HepG2 (cell line): Measurements from ENCODE around the gene NUP214. TPM values are rescaled to one million over a fixed set of nuclear protein-coding genes. Genes with fewer than 3 reads are reported as not detected.

ENCODE experiments used
- ATAC-seq: fragments of 200-7000 bp; cut with Tn5 transposase; 3 replicates; pipeline ENCODE4 v1.9.1; 2020; ENCODE audit warnings: mild to moderate bottlenecking, moderate library complexity
- BruUV-seq: library from RNA; stranded (reverse); fragments of 400-500 nt; replicated peaks from 2 replicates; lab custom pipeline; 2021; lab: Mats Ljungman, UMichigan
- CTCF ChIA-PET: fragments of 300-600 bp; formaldehyde crosslinking; extraction: SDS; loops from one replicate; lab custom pipeline; 2021; ENCODE audit warnings: low total read pairs, inconsistent platforms, low intra/inter-chr PET ratio; lab: Yijun Ruan, JAX
- POLR2A ChIA-PET: fragments of 350-600 bp; sonication (Branson Sonifier 250); formaldehyde crosslinking; loops from one replicate; lab custom pipeline; 2020; ENCODE audit warnings: antibody characterized with exemption, inconsistent platforms; lab: Yijun Ruan, JAX
- DNase-seq: peaks from one replicate; pipeline ENCODE4 v3.0.0-alpha.2; 2015; ENCODE audit warnings: low spot score
- FAIRE-seq: peaks from 3 replicates; lab custom pipeline; 2011; peaks lifted over from hg19 to GRCh38; lab: Jason Lieb, UNC
- H2AFZ ChIP-seq: one replicate; pipeline ENCODE4 v1.6.1; 2011; ENCODE audit warnings: low read length, inconsistent platforms
- H3K27ac ChIP-seq: fragments of 300-600 bp; 3 replicates; pipeline ENCODE4 v1.8.0; 2011; ENCODE audit warnings: mixed run types, mild to moderate bottlenecking, mixed read lengths, low read length, inconsistent platforms; ENCODE audit not compliant: insufficient read depth; ENCODE audit errors: extremely low read length
- H3K27me3 ChIP-seq, 2 experiments: fragments of 200-600 bp in 1 of 2; 2 replicates in 1 of 2; 3 replicates in 1 of 2; pipeline versions ENCODE4 v1.6.0 to v1.8.0; 2011; ENCODE audit warnings: low read length in 2 of 2, mild to moderate bottlenecking in 2 of 2, moderate library complexity in 2 of 2, inconsistent platforms in 1 of 2; ENCODE audit not compliant: insufficient read depth in 2 of 2, control insufficient read depth in 1 of 2
- H3K36me3 ChIP-seq, 2 experiments: fragments of 200-600 bp in 1 of 2; replicated peaks in 1 of 2; 2 replicates in 1 of 2; 3 replicates in 1 of 2; pipeline versions ENCODE4 v1.5.1 to v1.8.0; 2011; ENCODE audit warnings: low read length in 2 of 2, inconsistent platforms in 1 of 2; ENCODE audit not compliant: insufficient read depth in 2 of 2, control insufficient read depth in 1 of 2
- H3K4me1 ChIP-seq: 2 replicates; pipeline ENCODE4 v1.5.1; 2012; ENCODE audit warnings: low read length, inconsistent platforms; ENCODE audit not compliant: insufficient read depth
- H3K4me2 ChIP-seq: 2 replicates; pipeline ENCODE4 v1.6.0; 2011; ENCODE audit warnings: low read depth, low read length, inconsistent platforms
- H3K4me3 ChIP-seq, 3 experiments: fragments of 200-600 bp in 1 of 3; sonication (generic), shearing (Covaris generic) in 1 of 3; replicated peaks in 1 of 3; 2 replicates each; pipeline ENCODE4 v1.5.1; 2011 to 2016; ENCODE audit warnings: low read length in 3 of 3, inconsistent platforms in 2 of 3, low read depth in 2 of 3, mild to moderate bottlenecking in 2 of 3, control low read depth in 1 of 3, mixed read lengths in 1 of 3; ENCODE audit not compliant: insufficient read depth in 1 of 3
- H3K79me2 ChIP-seq: one replicate; pipeline ENCODE4 v1.6.1; 2011; ENCODE audit warnings: low read length, inconsistent platforms; ENCODE audit not compliant: insufficient read depth
- H3K9ac ChIP-seq: 2 replicates; pipeline ENCODE4 v1.6.0; 2011; ENCODE audit warnings: mild to moderate bottlenecking, low read depth, low read length, inconsistent platforms; ENCODE audit not compliant: insufficient read depth
- H3K9me3 ChIP-seq: 2 replicates; pipeline ENCODE4 v1.5.1; 2012; ENCODE audit warnings: mild to moderate bottlenecking, low read length
- H4K20me1 ChIP-seq: 2 replicates; pipeline ENCODE4 v1.6.0; 2011; ENCODE audit warnings: inconsistent platforms, mild to moderate bottlenecking, low read length, moderate library complexity; ENCODE audit not compliant: insufficient read depth
- AHR ChIP-seq: IDR thresholded peaks from 2 replicates; pipeline ENCODE4 v1.6.1; 2018; ENCODE audit warnings: missing genetic modification reagents, missing compliant biosample characterization
- ARNT2 ChIP-seq: sonication (generic); formaldehyde crosslinking; IDR thresholded peaks from 2 replicates; pipeline ENCODE4 v1.8.0; 2022; ENCODE audit warnings: mild to moderate bottlenecking, low read depth, missing genetic modification reagents, moderate library complexity
- BATF2 ChIP-seq: sonication (generic); formaldehyde crosslinking; IDR thresholded peaks from 2 replicates; pipeline ENCODE4 v1.8.0; 2022; ENCODE audit warnings: mild to moderate bottlenecking, missing genetic modification reagents, moderate library complexity
- ESRRA ChIP-seq: sonication (generic); formaldehyde crosslinking; IDR thresholded peaks from 2 replicates; pipeline ENCODE4 v1.5.1; 2020; ENCODE audit warnings: mild to moderate bottlenecking, low read depth, missing genetic modification reagents
- GZF1 ChIP-seq: sonication (generic); formaldehyde crosslinking; IDR thresholded peaks from 2 replicates; pipeline ENCODE4 v1.5.1; 2020; ENCODE audit warnings: mild to moderate bottlenecking, missing genetic modification reagents
- NFIB ChIP-seq: sonication (generic); formaldehyde crosslinking; IDR thresholded peaks from 2 replicates; pipeline ENCODE4 v1.9.0; 2021; ENCODE audit warnings: missing genetic modification reagents, mild to moderate bottlenecking, borderline replicate concordance
- NONO ChIP-seq, 2 experiments: fragments of 450-650 bp in 1 of 2; sonication (generic) in 1 of 2; formaldehyde crosslinking in 1 of 2; IDR thresholded peaks in 1 of 2; conservative IDR thresholded peaks in 1 of 2; 2 replicates each; pipeline versions ENCODE4 v1.6.1 to v1.8.0; 2017 to 2022; ENCODE audit warnings: mild to moderate bottlenecking in 1 of 2, missing genetic modification reagents in 1 of 2, moderate library complexity in 1 of 2
- RAD21 ChIP-seq: fragments of 450-650 bp; formaldehyde crosslinking; IDR thresholded peaks from 2 replicates; pipeline ENCODE4 v1.5.0; 2020; ENCODE audit warnings: mild to moderate bottlenecking
- ZNF574 ChIP-seq: sonication (generic); formaldehyde crosslinking; IDR thresholded peaks from 2 replicates; pipeline ENCODE4 v1.4.0; 2020; ENCODE audit warnings: missing genetic modification reagents
- ZNF687 ChIP-seq: sonication (generic); formaldehyde crosslinking; IDR thresholded peaks from 2 replicates; pipeline ENCODE4 v1.5.1; 2020; ENCODE audit warnings: mild to moderate bottlenecking, missing genetic modification reagents, moderate library complexity
- ZNF777 ChIP-seq: sonication (generic); formaldehyde crosslinking; IDR thresholded peaks from 2 replicates; pipeline ENCODE4 v1.4.0; 2020; ENCODE audit warnings: missing genetic modification reagents
- ZNF800 ChIP-seq: sonication (generic); formaldehyde crosslinking; IDR thresholded peaks from 2 replicates; pipeline ENCODE4 v1.4.0; 2020; ENCODE audit warnings: missing genetic modification reagents
- WGBS: methylation state at CpG from one replicate; pipeline ENCODE4 v1.1.6; 2017; ENCODE audit warnings: low lambda C conversion rate; 5-methylcytosine and 5-hydroxymethylcytosine counted together
- in situ Hi-C: cut with HindIII; loops from 2 replicates; pipeline ENCODE4 v1.10.0; 2017; ENCODE audit warnings: low pct_unique_long_range_greater_than_20kb; ENCODE audit not compliant: extremely low pct_ligation_motif_present
- intact Hi-C: fragments of 100-400 bp; cut with micrococcal nuclease; formaldehyde crosslinking; loops from one replicate; pipeline ENCODE4 v1.10.0; 2022; ENCODE audit not compliant: unreplicated experiment
- polyA plus RNA-seq, 8 experiments: library from polyadenylated mRNA; depleted of rRNA in 3 of 8; stranded (reverse) in 7 of 8; unstranded in 1 of 8; fragments of >200 nt; fragmentation: Illumina TruSeq in 4 of 8; extraction: Trizol in 4 of 8; gene quantifications; 2 replicates each; pipeline versions ENCODE4 v1.2.1 to v1.2.3, GENCODE V29; 2011 to 2016; ENCODE audit warnings: low read depth in 4 of 8, missing spikeins in 1 of 8, mixed read lengths in 1 of 8; ENCODE audit not compliant: insufficient read depth in 1 of 8
- total RNA-seq, 5 experiments: library from RNA; depleted of rRNA; stranded (reverse); fragments of >200 nt; fragmentation: Illumina TruSeq; extraction: Trizol; gene quantifications; 2 replicates each; pipeline ENCODE4 v1.2.3, GENCODE V29; 2016; ENCODE audit warnings: low read depth in 1 of 5

NUP214 gene
- total and polyA plus RNA-seq, 2 of the 13 experiments (the other 11 are each of a cell fraction or from before 2014, with no cell fraction given): 8.4 to 16.0 TPM

GRCh38 chr9:131277287-131277909 is 152.0 kb downstream of the NUP214 start:
- TF ChIP-seq ARNT2 (CRISPR knock-in tag): peak; percentile 66; the same call in 1 of the 2 replicates
- no peak for TF ChIP-seq ZNF687 (CRISPR knock-in tag)
- TF ChIP-seq AHR (CRISPR knock-in tag): no peak
- peak; percentile 90 for TF ChIP-seq ZNF777 (CRISPR knock-in tag)
- TF ChIP-seq NFIB (CRISPR knock-in tag): no peak
- no peak for TF ChIP-seq GZF1 (CRISPR knock-in tag)
- no peak for TF ChIP-seq BATF2 (CRISPR knock-in tag)
- TF ChIP-seq ESRRA (CRISPR knock-in tag): no peak
- peak; percentile 82 for TF ChIP-seq ZNF800 (CRISPR knock-in tag)
- 0 out of 2 replicates have a peak, but pooled peaks have one; percentile 1 for TF ChIP-seq ZNF574 (CRISPR knock-in tag)
- TF ChIP-seq RAD21 (CRISPR knock-in tag): no peak
- no peak for TF ChIP-seq NONO (IDR thresholded peaks at IDR 0.05)
- TF ChIP-seq NONO (CRISPR knock-in tag; conservative IDR thresholded peaks at IDR 0.05): 0 out of 2 replicates have a peak, but pooled peaks have one; percentile 37

More at GRCh38 chr9:131277287-131277909, 152.0 kb downstream of the NUP214 start:
- no peak overlapping the region for H3K27ac ChIP-seq
- H3K4me3 ChIP-seq: peak overlapping the region; percentile 52 to 68 (median 57); a peak in 5 of 6 replicates
- in situ Hi-C loops (no loop called here), intact Hi-C loops (loop anchor here (5.0 to 10.0 kb wide), 2 partner anchors 47 to 100 kb away; no protein-coding TSS in a partner anchor)
- no peak overlapping the region for H2AFZ ChIP-seq
- WGBS: 0% methylated on average over 2 of the region's 78 CpGs
- ATAC-seq (no peak), FAIRE-seq (no peak), DNase-seq (no peak)
- POLR2A ChIA-PET: no interaction called here
- H3K27me3 ChIP-seq: peaks cover 22 to 83% of the 10 kb centered on the region in 2 experiments
- H3K9me3 ChIP-seq: no peaks in the 10 kb centered on the region
- peaks cover 40% of the 10 kb centered on the region for H3K4me1 ChIP-seq
- CTCF ChIA-PET: no interaction called here
- peak overlapping the region; percentile 77 for H3K4me2 ChIP-seq
- H3K9ac ChIP-seq: no peak overlapping the region
- BruUV-seq: no TSS peak
- peaks cover 3% of the 10 kb centered on the region; the same call in 1 of the 2 replicates for H4K20me1 ChIP-seq
- H3K79me2 ChIP-seq: no peaks in the 10 kb centered on the region
- H3K36me3 ChIP-seq: no peaks in the 10 kb centered on the region
